ENCODE results near the gene NOL3.

DNA sequence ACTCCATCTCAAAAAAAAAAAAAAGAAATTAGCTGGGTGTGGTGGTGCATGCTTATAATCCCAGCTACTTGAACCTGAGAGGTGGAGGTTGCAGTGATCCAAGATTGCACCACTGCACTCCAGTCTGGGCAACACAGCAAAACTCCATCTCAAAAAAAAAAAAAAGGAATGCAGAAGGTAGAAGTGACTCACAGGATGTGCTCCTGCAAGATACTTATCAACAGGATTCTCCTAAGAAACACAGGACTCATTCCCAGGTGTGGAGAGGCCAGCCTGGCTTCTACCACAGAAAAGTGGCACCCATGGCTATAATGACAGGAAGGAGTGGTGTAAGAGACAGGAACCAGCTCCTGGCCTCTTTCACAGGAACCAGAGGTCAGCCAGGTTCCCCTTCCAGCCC, 42.4 kb downstream of the NOL3 start:
- no peak for TF ChIP-seq XRCC5 (optimal IDR thresholded peaks at IDR 0.05; ENCODE audit: low read length)
- TF ChIP-seq, protein P1, sequence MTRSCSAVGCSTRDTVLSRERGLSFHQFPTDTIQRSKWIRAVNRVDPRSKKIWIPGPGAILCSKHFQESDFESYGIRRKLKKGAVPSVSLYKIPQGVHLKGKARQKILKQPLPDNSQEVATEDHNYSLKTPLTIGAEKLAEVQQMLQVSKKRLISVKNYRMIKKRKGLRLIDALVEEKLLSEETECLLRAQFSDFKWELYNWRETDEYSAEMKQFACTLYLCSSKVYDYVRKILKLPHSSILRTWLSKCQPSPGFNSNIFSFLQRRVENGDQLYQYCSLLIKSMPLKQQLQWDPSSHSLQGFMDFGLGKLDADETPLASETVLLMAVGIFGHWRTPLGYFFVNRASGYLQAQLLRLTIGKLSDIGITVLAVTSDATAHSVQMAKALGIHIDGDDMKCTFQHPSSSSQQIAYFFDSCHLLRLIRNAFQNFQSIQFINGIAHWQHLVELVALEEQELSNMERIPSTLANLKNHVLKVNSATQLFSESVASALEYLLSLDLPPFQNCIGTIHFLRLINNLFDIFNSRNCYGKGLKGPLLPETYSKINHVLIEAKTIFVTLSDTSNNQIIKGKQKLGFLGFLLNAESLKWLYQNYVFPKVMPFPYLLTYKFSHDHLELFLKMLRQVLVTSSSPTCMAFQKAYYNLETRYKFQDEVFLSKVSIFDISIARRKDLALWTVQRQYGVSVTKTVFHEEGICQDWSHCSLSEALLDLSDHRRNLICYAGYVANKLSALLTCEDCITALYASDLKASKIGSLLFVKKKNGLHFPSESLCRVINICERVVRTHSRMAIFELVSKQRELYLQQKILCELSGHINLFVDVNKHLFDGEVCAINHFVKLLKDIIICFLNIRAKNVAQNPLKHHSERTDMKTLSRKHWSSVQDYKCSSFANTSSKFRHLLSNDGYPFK (CRISPR knock-in tag; IDR thresholded peaks at IDR 0.05; ENCODE audit: borderline replicate concordance) = no peak
- TF ChIP-seq ZNF350 (CRISPR knock-in tag; IDR thresholded peaks at IDR 0.05; ENCODE audit: borderline replicate concordance, low read depth) = no peak
- TF ChIP-seq ZNF232 (CRISPR knock-in tag; IDR thresholded peaks at IDR 0.05; ENCODE audit: borderline replicate concordance) = no peak
- no peak for TF ChIP-seq BRCA1 (CRISPR knock-in tag; IDR thresholded peaks at IDR 0.05)
- TF ChIP-seq, protein P2, sequence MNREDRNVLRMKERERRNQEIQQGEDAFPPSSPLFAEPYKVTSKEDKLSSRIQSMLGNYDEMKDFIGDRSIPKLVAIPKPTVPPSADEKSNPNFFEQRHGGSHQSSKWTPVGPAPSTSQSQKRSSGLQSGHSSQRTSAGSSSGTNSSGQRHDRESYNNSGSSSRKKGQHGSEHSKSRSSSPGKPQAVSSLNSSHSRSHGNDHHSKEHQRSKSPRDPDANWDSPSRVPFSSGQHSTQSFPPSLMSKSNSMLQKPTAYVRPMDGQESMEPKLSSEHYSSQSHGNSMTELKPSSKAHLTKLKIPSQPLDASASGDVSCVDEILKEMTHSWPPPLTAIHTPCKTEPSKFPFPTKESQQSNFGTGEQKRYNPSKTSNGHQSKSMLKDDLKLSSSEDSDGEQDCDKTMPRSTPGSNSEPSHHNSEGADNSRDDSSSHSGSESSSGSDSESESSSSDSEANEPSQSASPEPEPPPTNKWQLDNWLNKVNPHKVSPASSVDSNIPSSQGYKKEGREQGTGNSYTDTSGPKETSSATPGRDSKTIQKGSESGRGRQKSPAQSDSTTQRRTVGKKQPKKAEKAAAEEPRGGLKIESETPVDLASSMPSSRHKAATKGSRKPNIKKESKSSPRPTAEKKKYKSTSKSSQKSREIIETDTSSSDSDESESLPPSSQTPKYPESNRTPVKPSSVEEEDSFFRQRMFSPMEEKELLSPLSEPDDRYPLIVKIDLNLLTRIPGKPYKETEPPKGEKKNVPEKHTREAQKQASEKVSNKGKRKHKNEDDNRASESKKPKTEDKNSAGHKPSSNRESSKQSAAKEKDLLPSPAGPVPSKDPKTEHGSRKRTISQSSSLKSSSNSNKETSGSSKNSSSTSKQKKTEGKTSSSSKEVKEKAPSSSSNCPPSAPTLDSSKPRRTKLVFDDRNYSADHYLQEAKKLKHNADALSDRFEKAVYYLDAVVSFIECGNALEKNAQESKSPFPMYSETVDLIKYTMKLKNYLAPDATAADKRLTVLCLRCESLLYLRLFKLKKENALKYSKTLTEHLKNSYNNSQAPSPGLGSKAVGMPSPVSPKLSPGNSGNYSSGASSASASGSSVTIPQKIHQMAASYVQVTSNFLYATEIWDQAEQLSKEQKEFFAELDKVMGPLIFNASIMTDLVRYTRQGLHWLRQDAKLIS (CRISPR knock-in tag; IDR thresholded peaks at IDR 0.05) = no peak
- TF ChIP-seq ZNF12 (CRISPR knock-in tag; IDR thresholded peaks at IDR 0.05) = no peak
- TF ChIP-seq FOXJ3 (CRISPR knock-in tag; IDR thresholded peaks at IDR 0.05; ENCODE audit: borderline replicate concordance) = no peak
- no peak for TF ChIP-seq ZKSCAN1 (IDR thresholded peaks at IDR 0.05; ENCODE audit: low read length)
